H1 (cell line): Measurements from ENCODE around the gene ZMYND10. TPM values are rescaled to one million over a fixed set of nuclear protein-coding genes. Genes with fewer than 3 reads are reported as not detected.

Source experiments
- CTCF ChIA-PET: fragments of 300-600 bp; sonication (Branson Sonifier 250); formaldehyde crosslinking; loops from one replicate; lab custom pipeline; 2021; ENCODE audit not compliant: partially characterized antibody; lab: Charles Lee
- POLR2A ChIA-PET: fragments of 300-600 bp; sonication (Branson Sonifier 250); formaldehyde crosslinking; loops from one replicate; lab custom pipeline; 2021; ENCODE audit warnings: inconsistent platforms; ENCODE audit not compliant: partially characterized antibody; lab: Charles Lee
- DNase-seq, 2 experiments: peaks; one replicate each; pipeline versions ENCODE4 v3.0.0 to v3.0.0-alpha.2; 2010 to 2022; ENCODE audit warnings: low spot score in 2 of 2, low read depth in 1 of 2, mixed read lengths in 1 of 2
- FAIRE-seq: peaks from 2 replicates; lab custom pipeline; 2011; peaks lifted over from hg19 to GRCh38; lab: Jason Lieb, UNC
- H2AFZ ChIP-seq: 2 replicates; pipeline ENCODE4 v1.8.1; 2012; ENCODE audit warnings: low read length, inconsistent platforms
- H2AK5ac ChIP-seq: 2 replicates; pipeline ENCODE4 v1.6.1; 2013; ENCODE audit warnings: low read depth, low read length
- H2BK120ac ChIP-seq: replicated peaks from 2 replicates; pipeline ENCODE3; 2013; ENCODE audit warnings: low read depth, low read length, inconsistent platforms
- H2BK12ac ChIP-seq: 2 replicates; pipeline ENCODE4 v1.6.1; 2013; ENCODE audit warnings: low read depth, low read length
- H2BK15ac ChIP-seq: 2 replicates; pipeline ENCODE4 v1.6.1; 2013; ENCODE audit warnings: low read length
- H2BK20ac ChIP-seq: 2 replicates; pipeline ENCODE4 v1.6.1; 2013; ENCODE audit warnings: low read length
- H2BK5ac ChIP-seq: 2 replicates; pipeline ENCODE4 v1.6.1; 2013; ENCODE audit warnings: low read depth, low read length
- H3K14ac ChIP-seq: 2 replicates; pipeline ENCODE4 v1.6.1; 2013; ENCODE audit warnings: inconsistent platforms; ENCODE audit not compliant: insufficient read length
- H3K18ac ChIP-seq: 2 replicates; pipeline ENCODE4 v1.6.1; 2013; ENCODE audit warnings: low read length; ENCODE audit errors: extremely low read depth
- H3K23ac ChIP-seq: 2 replicates; pipeline ENCODE4 v1.6.1; 2013; ENCODE audit warnings: inconsistent platforms; ENCODE audit not compliant: insufficient read length
- H3K23me2 ChIP-seq: 2 replicates; pipeline ENCODE4 v1.6.1; 2013; ENCODE audit warnings: low read depth, low read length
- H3K27ac ChIP-seq: 2 replicates; pipeline ENCODE4 v1.6.1; 2011; ENCODE audit warnings: low read depth, low read length, inconsistent platforms
- H3K27me3 ChIP-seq, 4 experiments: replicated peaks in 1 of 4; 1 replicate in 1 of 4; 2 replicates in 3 of 4; pipeline versions ENCODE4 v1.6.1 to v1.8.1; 2011 to 2013; ENCODE audit warnings: low read length in 3 of 4, mild to moderate bottlenecking in 3 of 4, inconsistent platforms in 2 of 4, mixed read lengths in 2 of 4, moderate library complexity in 1 of 4; ENCODE audit not compliant: control insufficient read depth in 3 of 4, insufficient read depth in 3 of 4; ENCODE audit errors: extremely low read depth in 1 of 4
- H3K36me3 ChIP-seq, 4 experiments: 2 replicates each; pipeline versions ENCODE4 v1.6.1 to v1.8.1; 2011 to 2013; ENCODE audit warnings: mild to moderate bottlenecking in 4 of 4, low read length in 3 of 4, moderate library complexity in 2 of 4, control low read depth in 1 of 4, inconsistent platforms in 1 of 4; ENCODE audit not compliant: insufficient read depth in 4 of 4, control insufficient read depth in 2 of 4
- H3K4ac ChIP-seq: replicated peaks from 2 replicates; pipeline ENCODE3; 2013; ENCODE audit warnings: low read length, low read depth, mixed read lengths, inconsistent platforms; ENCODE audit not compliant: insufficient read length
- H3K4me1 ChIP-seq, 4 experiments: replicated peaks in 1 of 4; 1 replicate in 1 of 4; 2 replicates in 3 of 4; pipeline versions ENCODE4 v1.6.1 to v1.8.1; 2011 to 2013; ENCODE audit warnings: low read length in 3 of 4, inconsistent platforms in 2 of 4, mixed read lengths in 1 of 4; ENCODE audit not compliant: insufficient read depth in 4 of 4, control insufficient read depth in 3 of 4
- H3K4me2 ChIP-seq, 2 experiments: 2 replicates each; pipeline versions ENCODE4 v1.6.1 to v1.8.1; 2011 to 2013; ENCODE audit warnings: low read depth in 2 of 2, low read length in 2 of 2, control low read depth in 1 of 2, inconsistent platforms in 1 of 2, mild to moderate bottlenecking in 1 of 2; ENCODE audit not compliant: insufficient read depth in 1 of 2
- H3K4me3 ChIP-seq, 4 experiments: fragments of 200-600, 300-600 bp in 1 of 4; sonication (generic), shearing (Covaris generic), sonication (Bioruptor Twin) in 1 of 4; 2 replicates each; pipeline versions ENCODE4 v1.5.1 to v1.8.1; 2011 to 2016; ENCODE audit warnings: low read length in 4 of 4, low read depth in 3 of 4, control low read depth in 2 of 4, inconsistent platforms in 2 of 4, mild to moderate bottlenecking in 2 of 4, mixed read lengths in 1 of 4, moderate library complexity in 1 of 4; ENCODE audit not compliant: insufficient read depth in 2 of 4; ENCODE audit errors: extremely low read depth in 1 of 4
- H3K56ac ChIP-seq: replicated peaks from 2 replicates; pipeline ENCODE3; 2013; ENCODE audit warnings: low read depth, mild to moderate bottlenecking, mixed read lengths, low read length, inconsistent platforms; ENCODE audit not compliant: insufficient read length
- H3K79me1 ChIP-seq: 2 replicates; pipeline ENCODE4 v1.6.1; 2013; ENCODE audit warnings: low read depth, low read length, control low read depth
- H3K79me2 ChIP-seq, 2 experiments: 2 replicates each; pipeline versions ENCODE4 v1.6.1 to v1.8.1; 2012 to 2013; ENCODE audit warnings: low read length in 2 of 2, mild to moderate bottlenecking in 2 of 2, inconsistent platforms in 1 of 2; ENCODE audit not compliant: insufficient read depth in 2 of 2, control insufficient read depth in 1 of 2
- H3K9ac ChIP-seq, 4 experiments: replicated peaks in 1 of 4; 1 replicate in 1 of 4; 2 replicates in 3 of 4; pipeline versions ENCODE4 v1.6.1 to v1.8.1; 2011 to 2013; ENCODE audit warnings: low read depth in 3 of 4, low read length in 3 of 4, control low read depth in 2 of 4, mild to moderate bottlenecking in 2 of 4, moderate library complexity in 2 of 4, inconsistent platforms in 1 of 4; ENCODE audit errors: extremely low read depth in 1 of 4
- H3K9me3 ChIP-seq, 2 experiments: 2 replicates each; pipeline versions ENCODE4 v1.6.1 to v1.8.1; 2012 to 2013; ENCODE audit warnings: mild to moderate bottlenecking in 2 of 2, moderate library complexity in 2 of 2, control low read depth in 1 of 2, inconsistent platforms in 1 of 2, low read depth in 1 of 2, low read length in 1 of 2, mixed read lengths in 1 of 2; ENCODE audit not compliant: insufficient read depth in 2 of 2
- H4K20me1 ChIP-seq, 2 experiments: replicated peaks in 1 of 2; 2 replicates each; pipeline versions ENCODE3 to v1.8.1; 2011 to 2013; ENCODE audit warnings: inconsistent platforms in 2 of 2, low read length in 2 of 2, mild to moderate bottlenecking in 1 of 2; ENCODE audit not compliant: insufficient read depth in 2 of 2, control insufficient read depth in 1 of 2
- H4K5ac ChIP-seq: 2 replicates; pipeline ENCODE4 v1.6.1; 2013; ENCODE audit warnings: low read length, low read depth, mixed read lengths, inconsistent platforms; ENCODE audit not compliant: insufficient read length
- H4K8ac ChIP-seq: 2 replicates; pipeline ENCODE4 v1.8.0; 2013; ENCODE audit warnings: mild to moderate bottlenecking, moderate library complexity, low read length, inconsistent platforms; ENCODE audit not compliant: insufficient read depth; ENCODE audit errors: extremely low read depth
- H4K91ac ChIP-seq: replicated peaks from 2 replicates; pipeline ENCODE3; 2013; ENCODE audit warnings: low read length, mixed read lengths, inconsistent platforms; ENCODE audit not compliant: insufficient read length
- CBX5 ChIP-seq: fragments of 300-800, 300-1000 bp; sonication (generic); IDR thresholded peaks from 2 replicates; pipeline ENCODE4 v1.7.1; 2016; ENCODE audit warnings: antibody characterized with exemption, low read length, low read depth
- NANOG ChIP-seq: IDR thresholded peaks from 2 replicates; pipeline ENCODE4 v1.6.1; 2011; ENCODE audit warnings: low read length, low read depth, mild to moderate bottlenecking, inconsistent platforms; ENCODE audit not compliant: insufficient read depth, poor library complexity, severe bottlenecking
- RFX5 ChIP-seq: IDR thresholded peaks from 2 replicates; pipeline ENCODE4 v1.6.1; 2011; ENCODE audit warnings: low read depth, low read length, improper control_type of control experiment, borderline replicate concordance
- SRF ChIP-seq: IDR thresholded peaks from 2 replicates; pipeline ENCODE4 v1.6.1; 2011; ENCODE audit warnings: mild to moderate bottlenecking, low read depth, low read length, moderate library complexity
- TBP ChIP-seq: IDR thresholded peaks from 2 replicates; pipeline ENCODE4 v1.6.1; 2011; ENCODE audit warnings: low read depth, low read length, improper control_type of control experiment
- WGBS, 2 experiments: shearing (Covaris generic) in 1 of 2; methylation state at CpG; one replicate each; pipeline versions ENCODE4 v1.1.6 to v1.1.7; 2013 to 2015; ENCODE audit warnings: low lambda C conversion rate in 2 of 2, mixed read lengths in 2 of 2, inconsistent platforms in 1 of 2, low coverage in 1 of 2, missing lambda C conversion rate in 1 of 2; ENCODE audit not compliant: insufficient replicate concordance in 2 of 2, insufficient coverage in 1 of 2, insufficient read length in 1 of 2; ENCODE audit errors: extremely low coverage in 1 of 2, missing lambda C conversion rate in 1 of 2; 5-methylcytosine and 5-hydroxymethylcytosine counted together
- polyA plus RNA-seq, 7 experiments: library from polyadenylated mRNA; depleted of rRNA in 3 of 7; stranded (reverse) in 5 of 7; unstranded in 2 of 7; fragments of >200 nt in 5 of 7; fragments of 200-250 nt in 2 of 7; gene quantifications; 1 replicate in 5 of 7; 2 replicates in 1 of 7; 4 replicates in 1 of 7; pipeline versions ENCODE4 v1.2.1 to v1.2.3, GENCODE V29; 2011 to 2013; ENCODE audit warnings: missing spikeins in 2 of 7, mixed read lengths in 2 of 7
- total RNA-seq: library from RNA; stranded (reverse); fragmentation: NEBNext Ultra II Directional; extraction: Animal tissue kit (Norgen Biotek cat#: 25700); gene quantifications from 2 replicates; pipeline ENCODE4 v1.2.1, GENCODE V29; 2021
- TF ChIP-seq, protein P1 (sequence below): IDR thresholded peaks from 2 replicates; pipeline ENCODE4 v1.6.1; 2012; ENCODE audit warnings: low read length, inconsistent platforms

ZMYND10 gene
- total and polyA plus RNA-seq, 2 of the 8 experiments (the other 6 are each of a cell fraction or from before 2014, with no cell fraction given): 0.56 to 0.79 TPM

DNA sequence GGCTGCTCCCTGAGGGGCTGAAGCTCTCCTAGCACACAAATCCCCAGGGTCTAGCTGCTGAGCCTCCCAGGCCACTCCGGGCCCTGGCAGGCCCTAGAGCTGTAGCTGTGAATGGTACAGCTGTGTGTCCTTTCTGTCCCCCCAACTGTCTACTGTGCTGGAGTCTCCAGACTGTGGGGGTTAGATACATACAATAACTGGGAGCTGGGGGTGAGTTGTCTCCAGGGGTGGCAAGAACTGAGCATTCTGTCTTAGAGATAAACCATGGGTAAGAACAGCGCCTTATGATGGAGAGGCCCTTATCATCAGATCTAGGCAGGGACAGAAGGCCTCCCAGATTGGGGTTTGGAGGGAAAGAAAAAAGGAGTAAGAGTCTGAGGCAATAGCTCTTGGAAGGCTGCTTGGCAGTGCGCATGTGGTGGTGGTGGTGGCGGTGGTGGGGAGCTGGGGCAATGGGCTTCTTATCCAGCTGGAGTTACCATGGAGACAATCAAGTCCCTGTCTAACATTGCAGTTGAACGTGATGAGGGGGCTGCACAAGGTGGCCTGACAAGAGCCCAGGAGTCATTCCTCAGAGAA lies 8.7 kb upstream of the ZMYND10 start:
- no peak for DNase-seq
- Histone ChIP-seq H3K9me3 (no peaks in the 10 kb centered on the region), H3K4me3 (no peak overlapping the region), H4K20me1 (peaks cover 9 to 22% of the 10 kb centered on the region in 2 experiments), H3K27ac (no peak overlapping the region), H3K36me3 (peaks cover 3 to 10% (median 5%) of the 10 kb centered on the region in 4 experiments; a peak in 5 of 8 replicates), H3K79me1 (peaks cover 16% of the 10 kb centered on the region), H4K91ac (no peak overlapping the region), H3K4me2 (no peak overlapping the region), H3K27me3 (no peaks in the 10 kb centered on the region; a peak in 1 of 7 replicates), H2BK12ac (no peak overlapping the region), H2BK120ac (no peak overlapping the region), H2BK5ac (no peak overlapping the region), H4K5ac (no peak overlapping the region), H2AFZ (no peak overlapping the region), H2BK20ac (no peak overlapping the region), H2BK15ac (no peak overlapping the region), H3K14ac (no peak overlapping the region), H3K9ac (no peak overlapping the region), H3K56ac (no peak overlapping the region), H2AK5ac (no peak overlapping the region), H3K23me2 (peaks cover 17% of the 10 kb centered on the region), H3K4ac (no peak overlapping the region), H3K79me2 (peaks cover 0 to 26% of the 10 kb centered on the region in 2 experiments; a peak in 2 of 4 replicates), H4K8ac (no peak overlapping the region), H3K4me1 (peaks cover 0 to 22% (median 15%) of the 10 kb centered on the region in 4 experiments; a peak in 6 of 7 replicates), H3K18ac (no peak overlapping the region), H3K23ac (no peak overlapping the region)
- ChIA-PET CTCF (interaction anchor here (0.6 to 13.4 kb wide), 18 partner anchors 9 to 260 kb away, joined by 3 to 136 read pairs (median 3); partner anchors contain the start of genes CISH, HYAL2 and ZMYND10), POLR2A (interaction anchor here (0.6 to 3.3 kb wide), 7 partner anchors 10 to 198 kb away, joined by 3 to 16 read pairs (median 3); partner anchors contain the start of gene TUSC2)
- no peak for TF ChIP-seq TBP
- no peak for TF ChIP-seq SRF
- TF ChIP-seq CBX5: no peak
- TF ChIP-seq, protein P1, sequence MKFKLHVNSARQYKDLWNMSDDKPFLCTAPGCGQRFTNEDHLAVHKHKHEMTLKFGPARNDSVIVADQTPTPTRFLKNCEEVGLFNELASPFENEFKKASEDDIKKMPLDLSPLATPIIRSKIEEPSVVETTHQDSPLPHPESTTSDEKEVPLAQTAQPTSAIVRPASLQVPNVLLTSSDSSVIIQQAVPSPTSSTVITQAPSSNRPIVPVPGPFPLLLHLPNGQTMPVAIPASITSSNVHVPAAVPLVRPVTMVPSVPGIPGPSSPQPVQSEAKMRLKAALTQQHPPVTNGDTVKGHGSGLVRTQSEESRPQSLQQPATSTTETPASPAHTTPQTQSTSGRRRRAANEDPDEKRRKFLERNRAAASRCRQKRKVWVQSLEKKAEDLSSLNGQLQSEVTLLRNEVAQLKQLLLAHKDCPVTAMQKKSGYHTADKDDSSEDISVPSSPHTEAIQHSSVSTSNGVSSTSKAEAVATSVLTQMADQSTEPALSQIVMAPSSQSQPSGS: no peak
- TF ChIP-seq NANOG: no peak
- no peak for TF ChIP-seq RFX5
- WGBS, 2 experiments: 86% methylated on average over 5 of the region's 5 CpGs; no CpG with 5 or more reads in 1 of the 2 experiments
- FAIRE-seq: no peak
